Activated T-helper 1 cell treated with Interleukin-2 at 50 U/mL for 16 hours (primary cell): Measurements from ENCODE around the gene NEAT1.

Experiments
- DNase-seq: peaks from one replicate; pipeline ENCODE4 v3.0.0-alpha.2; 2020; ENCODE audit warnings: low read depth

The NEAT1 gene

DNA sequence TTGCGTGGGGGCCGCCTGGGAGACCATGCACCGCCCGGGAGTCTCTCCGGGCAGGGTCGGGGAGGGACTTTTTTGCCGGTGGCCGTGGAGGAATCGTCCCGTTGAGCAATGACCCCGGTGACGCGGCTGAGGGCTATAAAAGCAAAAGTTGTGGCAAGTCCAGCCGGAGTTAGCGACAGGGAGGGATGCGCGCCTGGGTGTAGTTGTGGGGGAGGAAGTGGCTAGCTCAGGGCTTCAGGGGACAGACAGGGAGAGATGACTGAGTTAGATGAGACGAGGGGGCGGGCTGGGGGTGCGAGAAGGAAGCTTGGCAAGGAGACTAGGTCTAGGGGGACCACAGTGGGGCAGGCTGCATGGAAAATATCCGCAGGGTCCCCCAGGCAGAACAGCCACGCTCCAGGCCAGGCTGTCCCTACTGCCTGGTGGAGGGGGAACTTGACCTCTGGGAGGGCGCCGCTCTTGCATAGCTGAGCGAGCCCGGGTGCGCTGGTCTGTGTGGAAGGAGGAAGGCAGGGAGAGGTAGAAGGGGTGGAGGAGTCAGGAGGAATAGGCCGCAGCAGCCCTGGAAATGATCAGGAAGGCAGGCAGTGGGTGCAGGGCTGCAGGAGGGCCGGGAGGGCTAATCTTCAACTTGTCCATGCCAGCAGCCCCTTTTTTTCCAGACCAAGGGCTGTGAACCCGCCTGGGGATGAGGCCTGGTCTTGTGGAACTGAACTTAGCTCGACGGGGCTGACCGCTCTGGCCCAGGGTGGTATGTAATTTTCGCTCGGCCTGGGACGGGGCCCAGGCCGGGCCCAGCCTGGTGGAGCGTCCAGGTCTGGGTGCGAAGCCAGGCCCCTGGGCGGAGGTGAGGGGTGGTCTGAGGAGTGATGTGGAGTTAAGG, at the start of gene NEAT1:
TSS of gene NEAT1 (plus strand) at position 166 of the 883 bp plus-strand sequence.
- DNase-seq: peak; percentile 85

DNA sequence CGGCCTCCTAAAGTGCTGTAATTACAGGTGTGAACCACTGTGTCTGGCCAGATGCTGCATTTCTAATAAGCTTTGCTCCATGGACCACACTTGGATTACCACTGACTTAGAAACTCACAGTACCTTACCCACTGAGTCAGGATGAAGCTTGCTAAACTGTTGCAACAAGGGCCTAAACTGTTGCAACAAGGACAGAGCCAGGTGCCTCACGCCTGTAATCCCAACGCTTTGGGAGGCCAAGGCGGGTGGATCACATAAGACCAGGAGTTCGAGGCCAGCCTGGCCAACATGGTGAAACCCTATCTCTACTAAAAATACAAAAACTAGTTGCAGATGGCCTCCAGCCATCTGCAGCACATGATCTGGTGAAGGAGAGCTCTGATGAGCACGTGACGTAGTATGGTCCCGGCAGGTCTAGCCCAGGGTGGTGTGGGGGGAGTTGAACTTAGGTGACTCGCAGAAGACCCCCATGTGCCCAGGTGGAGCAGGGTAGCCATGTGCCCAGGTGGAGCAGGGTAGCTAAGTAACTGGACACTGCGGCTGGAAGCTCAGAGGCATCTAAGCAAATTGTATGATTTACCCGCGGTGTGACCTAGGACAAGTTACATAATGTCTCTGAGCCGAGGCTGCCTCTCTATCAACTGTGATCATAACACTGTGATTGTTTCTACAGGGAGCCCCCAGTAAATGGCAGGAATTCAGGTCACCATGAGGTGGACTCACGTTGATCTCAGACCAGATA, 48.6 kb upstream of the NEAT1 start:
- DNase-seq: no peak

DNA sequence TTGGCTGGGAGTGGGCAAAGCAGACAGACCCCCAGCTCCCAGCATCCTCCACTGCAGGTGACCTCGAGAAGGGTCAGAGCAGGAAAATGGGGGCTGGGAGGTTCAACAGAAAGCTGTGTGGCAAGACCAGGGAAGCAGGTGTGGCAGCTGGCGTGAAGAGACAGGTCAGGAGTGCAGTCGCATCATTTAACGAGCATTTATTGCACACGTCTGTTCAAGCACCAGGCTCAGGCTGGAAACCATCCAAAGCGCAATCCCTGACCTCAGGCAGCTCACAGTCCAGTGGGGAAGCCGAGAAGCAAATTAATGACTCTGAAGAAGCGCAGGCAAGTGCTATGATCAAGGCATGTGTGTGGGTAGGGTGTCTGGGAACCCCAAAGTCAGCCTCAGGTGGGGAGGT, 47.6 kb upstream of the NEAT1 start:
- DNase-seq: no peak

DNA sequence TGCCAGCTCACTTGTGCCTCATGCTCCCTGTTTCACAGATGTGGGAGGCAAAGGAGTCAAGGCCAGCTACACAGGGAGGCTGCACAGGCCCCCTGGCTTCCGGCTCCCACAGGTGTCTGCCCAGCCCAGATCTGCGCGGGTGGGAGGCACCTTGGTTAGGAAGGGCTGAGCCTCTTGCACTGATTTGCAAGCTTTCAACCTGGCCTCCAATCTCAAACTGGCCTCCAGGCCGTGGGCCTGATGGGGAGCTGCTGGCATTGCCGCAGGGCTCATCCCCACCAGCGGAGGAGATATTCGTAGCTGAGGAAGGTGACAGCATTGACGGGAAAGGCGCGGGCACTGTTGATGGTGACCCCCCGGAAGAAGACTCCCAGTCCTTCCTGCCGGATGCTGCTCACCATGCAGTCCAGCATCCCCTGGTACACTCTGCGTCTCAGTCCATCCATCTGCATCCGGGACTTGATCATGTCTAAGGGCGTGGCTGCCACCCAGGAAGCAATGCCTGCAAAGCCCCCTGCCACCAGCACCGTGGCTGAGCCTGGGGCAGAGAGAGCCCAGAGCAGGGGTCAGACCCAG, 46.4 kb upstream of the NEAT1 start:
- no peak for DNase-seq

DNA sequence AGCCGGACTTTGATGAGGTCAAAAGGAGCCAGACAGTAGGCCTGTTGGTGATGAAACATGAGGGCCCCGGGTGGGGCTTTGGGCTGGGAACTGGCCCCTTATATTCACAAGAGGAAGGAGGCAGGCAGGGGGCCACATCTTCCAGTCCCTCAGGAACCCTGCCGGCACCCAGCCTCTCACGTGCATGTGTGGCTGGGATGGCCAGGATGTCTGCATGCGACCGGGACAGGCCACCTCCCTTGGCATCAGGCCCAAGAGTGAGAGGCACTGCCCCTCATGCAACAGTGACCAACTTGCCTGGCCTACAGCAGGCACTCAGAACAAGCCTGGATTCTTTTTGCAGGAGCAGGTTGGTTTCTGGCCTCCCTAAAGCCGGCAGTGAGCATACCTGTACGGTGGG, 45.6 kb upstream of the NEAT1 start:
- no peak for DNase-seq

DNA sequence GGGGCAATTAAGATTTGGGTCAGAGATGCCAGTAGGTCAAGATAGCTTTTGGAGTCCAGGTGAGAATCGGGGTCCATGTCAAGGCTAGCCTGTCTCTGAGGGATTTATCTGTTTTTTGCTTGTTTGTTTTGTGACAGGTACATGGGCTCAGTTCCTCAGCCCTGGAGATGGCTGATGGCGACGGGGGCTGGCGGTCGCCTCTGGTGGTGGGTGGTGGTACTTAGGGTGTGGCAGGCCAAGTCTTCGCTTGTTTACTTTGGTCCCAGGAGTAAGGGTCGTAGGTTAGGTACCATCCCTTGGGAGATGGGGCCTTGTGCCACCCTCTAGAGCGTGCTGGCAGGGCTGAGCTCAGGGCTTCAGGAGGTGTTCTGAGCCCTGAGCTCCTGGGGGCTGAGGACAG, 44.8 kb upstream of the NEAT1 start:
- no peak for DNase-seq

DNA sequence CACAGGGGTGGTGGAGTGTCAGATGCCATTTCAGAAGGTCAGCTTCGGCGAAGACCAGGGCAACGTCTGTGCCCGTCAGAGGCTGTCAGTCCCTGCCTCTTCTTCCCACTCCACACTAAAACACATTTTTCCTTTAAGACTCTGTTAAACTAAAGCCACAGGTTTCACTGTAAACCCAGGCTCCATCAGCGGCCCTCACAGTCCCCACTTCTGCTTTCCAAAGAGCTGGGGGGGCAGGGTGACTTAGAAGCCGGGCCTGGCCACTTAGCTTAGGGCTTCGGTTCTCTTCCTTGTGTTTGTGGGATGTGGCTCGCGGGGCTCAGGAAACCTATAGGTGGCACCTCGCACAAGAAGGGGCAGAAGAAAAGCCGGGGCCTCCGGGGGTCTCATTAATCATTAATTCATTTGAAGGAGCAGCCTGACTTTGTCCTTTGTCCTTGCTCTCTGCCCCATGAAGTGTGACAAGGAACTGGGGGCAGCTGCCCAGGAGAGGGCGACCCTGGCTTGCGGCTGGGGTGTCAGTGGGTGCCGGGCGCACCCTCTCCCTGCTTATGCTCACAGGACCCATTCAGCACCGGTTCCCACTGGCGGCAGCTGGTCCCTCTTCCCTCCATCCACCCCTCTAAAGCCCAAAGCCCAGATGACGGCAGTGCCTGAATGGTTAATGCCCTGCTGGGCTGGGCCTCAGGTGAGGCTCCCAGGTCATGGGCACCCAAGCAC, 44.2 kb upstream of the NEAT1 start:
- no peak for DNase-seq

DNA sequence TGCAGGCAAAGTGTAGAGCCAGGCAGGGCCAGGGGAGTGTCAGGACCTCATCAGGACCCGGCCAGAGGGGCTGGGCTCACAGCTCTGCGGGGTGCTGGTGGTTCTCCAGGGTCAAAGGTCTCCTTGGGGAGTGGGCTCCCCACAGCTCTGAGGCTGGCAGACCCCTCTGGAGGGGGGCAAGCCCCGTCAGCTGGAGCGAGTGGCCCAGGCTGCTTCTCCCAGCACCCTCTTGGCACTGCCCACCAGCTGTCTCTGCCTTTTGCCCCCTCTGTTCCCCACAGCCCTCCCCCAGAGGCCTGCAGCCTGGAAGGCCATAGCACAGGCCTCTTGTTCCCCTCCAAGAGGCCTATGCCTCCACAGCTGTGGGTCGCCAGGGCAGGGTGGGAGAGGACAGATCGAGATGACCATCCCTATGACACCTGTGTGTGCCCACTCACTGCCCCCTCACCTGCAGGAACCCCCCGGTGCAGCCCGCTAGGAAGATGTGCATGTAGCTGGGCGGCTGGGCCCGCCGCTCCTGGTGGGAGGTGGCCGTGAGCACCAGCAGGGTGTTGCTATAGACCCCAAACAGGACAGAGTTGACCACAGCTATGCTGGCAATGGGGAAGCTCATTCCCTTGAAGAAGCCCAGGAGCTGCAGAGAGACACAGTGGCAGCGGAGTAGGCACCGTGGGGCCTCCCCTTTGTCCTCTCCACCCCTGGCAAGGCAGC, 43.5 kb upstream of the NEAT1 start:
- no peak for DNase-seq

DNA sequence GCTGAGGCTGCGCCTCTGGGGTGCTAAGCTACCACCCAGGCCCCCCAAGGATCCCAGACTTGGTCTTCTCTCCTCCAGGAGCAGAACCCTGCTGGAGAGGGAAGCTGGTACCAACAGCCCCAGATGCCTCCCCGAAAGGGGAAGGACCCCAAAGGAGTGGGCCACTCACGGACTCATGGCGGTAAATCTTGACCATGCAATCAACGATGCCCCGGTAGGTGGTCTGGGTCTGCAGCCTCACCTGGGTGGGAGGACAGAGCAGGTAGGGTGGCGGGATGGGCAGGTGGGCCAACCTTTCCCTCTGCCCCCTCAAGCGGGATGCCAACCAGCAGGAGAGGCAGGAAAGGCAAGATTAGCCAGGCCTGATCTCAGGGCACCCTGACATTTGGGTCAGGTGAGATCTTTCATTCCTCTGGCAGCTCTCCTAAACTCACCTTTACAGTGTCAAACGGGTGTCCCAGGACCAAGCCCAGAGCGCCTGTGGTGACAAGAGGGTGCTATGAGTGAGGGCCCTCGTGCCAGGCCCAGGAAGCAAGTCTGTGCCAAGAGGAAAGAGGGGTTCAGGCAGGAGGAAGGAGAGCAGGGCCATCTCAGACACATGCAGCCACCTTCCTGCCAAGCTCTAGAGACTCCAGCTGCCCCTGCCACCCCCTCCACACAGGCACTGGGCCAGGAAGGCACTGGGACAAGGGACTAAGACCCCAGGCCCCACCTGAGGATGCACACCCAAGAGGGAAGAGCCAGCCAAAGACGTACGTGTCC, 42.7 kb upstream of the NEAT1 start:
- DNase-seq: no peak

DNA sequence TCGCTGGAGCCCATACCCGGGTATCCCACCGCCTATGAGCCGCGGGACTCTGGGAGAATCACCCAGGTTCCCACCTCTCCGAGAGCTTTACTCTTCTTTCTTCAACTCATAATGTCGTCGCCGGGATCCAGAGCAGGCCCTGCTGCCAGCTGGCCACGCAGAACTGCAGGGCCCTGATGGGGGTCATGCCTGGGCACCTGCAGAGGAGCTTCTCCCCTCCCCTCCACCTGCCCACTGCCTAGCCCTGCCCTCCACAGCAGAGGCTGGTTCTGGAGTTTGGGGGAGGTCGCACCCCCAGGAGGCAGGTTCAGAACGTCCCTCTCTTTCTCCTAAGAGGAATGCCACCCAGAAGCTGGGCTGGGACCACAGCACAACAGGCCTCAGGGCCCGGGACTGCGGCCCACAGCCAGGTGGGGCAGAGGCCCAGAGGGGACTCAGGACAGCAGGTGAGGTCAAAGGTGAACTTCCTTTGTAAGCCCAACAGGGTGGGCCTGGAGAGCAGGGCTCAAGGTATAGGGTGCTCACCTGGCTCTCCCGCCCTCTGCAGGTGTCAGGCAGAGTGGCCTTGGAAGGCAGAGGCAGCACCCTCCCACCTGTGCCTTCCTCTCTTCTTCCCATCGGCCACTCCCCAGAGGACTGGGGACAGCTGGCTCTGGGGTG, 42.0 kb upstream of the NEAT1 start:
- no peak for DNase-seq

DNA sequence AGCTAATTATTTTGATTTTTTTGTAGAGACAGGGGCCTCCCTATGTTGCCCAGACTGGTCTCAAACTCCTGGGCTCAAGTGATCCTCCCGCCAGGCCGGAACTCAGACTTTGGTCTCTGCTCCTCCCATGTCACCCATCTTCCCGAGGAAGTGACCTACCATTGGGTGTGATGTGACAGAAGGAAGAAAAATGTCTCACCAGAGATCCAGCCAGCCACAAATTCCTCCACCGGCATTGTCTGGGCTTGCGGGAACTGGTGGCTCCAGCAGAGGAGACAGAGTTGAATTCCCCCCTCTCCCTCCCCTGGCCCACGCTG, 40.9 kb upstream of the NEAT1 start:
- no peak for DNase-seq

DNA sequence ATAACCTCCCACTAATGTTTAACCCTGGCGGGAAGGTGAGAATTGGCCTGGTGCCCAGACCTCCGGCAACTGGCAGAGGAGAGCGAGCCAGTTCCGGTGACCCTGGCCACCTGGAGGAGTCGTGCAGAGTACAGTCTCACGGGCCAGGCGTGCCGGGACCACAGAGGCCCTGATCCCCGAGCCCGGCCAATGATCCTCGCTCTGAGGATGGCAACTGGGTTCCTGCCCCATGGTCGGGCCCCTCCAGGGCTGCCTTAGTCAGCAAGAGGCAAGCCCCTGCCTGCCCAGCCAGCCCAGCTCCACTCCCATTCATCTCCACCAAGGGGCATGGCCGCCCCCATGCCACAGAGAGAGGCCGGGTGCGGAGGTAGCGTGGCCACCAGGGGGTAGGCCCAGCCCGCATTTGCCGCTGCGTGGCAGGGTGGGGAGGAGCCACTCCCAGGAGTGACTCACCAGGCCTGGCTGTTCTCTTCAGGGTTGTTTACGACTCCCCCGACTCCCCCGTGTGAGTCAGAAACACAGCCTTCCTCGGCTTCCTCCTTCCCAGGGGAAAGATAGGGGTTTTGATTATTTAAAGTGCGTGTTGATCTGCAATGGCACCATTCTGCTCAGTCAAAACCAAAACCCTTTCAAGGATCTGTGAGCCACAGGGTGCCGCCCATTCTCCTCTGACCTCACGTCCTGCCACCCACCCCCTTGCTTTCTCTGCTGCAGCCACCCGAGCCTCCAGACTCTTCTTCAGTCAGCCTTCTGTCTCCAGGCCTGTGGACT, 40.4 kb upstream of the NEAT1 start, which contains the start of gene SLC25A45:
TSS of gene SLC25A45 (minus strand) at position 614 of the 771 bp plus-strand sequence. CDS start 695 bp downstream, outside the sequence.
- DNase-seq: peak; percentile 91

DNA sequence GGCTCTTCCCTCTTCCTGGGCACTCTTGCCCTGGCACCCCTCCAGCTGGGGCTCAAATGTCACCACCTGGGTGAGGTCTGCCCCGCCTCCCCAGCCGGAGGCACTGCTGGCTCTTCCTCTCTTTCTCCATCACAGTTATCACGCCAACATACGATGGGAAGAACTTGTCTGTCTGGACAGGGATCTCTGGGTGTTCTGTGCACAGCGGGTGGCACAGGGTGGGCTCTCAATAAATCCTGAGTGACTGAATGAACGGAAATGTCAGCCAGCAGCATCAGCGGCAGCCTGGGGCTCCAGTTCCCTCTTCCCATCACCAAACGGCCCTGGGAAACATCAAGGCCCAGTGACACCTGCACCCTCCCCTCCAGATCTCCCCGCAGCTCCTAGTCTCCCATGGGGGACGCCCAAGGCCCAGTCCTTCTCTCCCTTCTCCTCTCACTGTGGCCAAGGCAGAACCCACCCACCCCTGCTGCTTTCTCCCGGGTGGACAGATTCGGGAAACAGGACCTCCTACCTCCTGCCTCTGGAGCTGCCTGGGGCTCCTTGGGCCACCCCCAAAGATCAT, 39.7 kb upstream of the NEAT1 start:
- DNase-seq: no peak

DNA sequence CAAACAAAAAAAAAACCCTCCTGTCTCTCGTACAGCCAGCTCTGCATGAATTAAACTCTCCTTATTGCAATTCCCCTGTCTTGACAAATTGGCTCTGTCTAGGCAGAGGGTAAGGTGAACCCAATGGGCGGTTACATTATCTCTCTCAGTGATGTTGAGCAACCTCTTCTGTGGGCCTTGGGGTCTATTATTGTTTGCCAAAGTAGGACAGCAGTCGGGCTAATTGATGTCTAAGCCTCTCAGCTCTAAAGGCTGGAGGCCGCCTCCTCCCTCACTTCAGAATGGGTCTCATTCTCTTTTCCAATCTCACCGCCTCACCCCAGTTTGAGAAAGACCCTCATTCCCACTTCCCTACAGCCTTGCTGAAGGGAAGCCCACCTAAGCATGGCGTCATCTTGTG, 38.8 kb upstream of the NEAT1 start:
- no peak for DNase-seq

DNA sequence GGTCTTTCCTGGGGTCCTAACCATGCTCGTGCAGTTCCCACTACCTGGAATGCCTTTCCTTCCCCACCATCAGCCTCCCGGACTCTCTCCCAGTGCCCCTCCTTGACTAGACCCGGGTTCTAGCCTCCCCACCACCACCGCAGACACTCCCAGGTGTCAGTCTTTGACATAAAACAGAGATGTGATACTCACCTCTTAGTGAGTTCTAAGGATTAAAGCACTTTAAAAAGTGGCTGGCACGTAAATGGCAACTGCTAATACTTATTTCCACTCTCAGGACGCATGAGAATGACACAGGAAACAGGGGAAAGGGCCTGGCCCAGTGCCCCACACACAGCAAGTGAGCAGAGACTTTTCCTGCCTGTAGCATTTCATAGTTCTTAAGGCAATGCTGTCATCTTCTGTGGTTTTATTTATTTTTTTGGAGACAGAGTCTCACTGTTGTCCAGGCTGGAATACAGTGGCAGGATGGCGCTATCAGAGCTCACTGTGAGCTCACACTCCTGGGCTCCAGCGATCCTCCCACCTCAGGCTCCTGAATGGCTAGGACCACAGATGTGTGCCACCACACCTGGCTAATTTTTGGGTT, 38.2 kb upstream of the NEAT1 start:
- DNase-seq: no peak

DNA sequence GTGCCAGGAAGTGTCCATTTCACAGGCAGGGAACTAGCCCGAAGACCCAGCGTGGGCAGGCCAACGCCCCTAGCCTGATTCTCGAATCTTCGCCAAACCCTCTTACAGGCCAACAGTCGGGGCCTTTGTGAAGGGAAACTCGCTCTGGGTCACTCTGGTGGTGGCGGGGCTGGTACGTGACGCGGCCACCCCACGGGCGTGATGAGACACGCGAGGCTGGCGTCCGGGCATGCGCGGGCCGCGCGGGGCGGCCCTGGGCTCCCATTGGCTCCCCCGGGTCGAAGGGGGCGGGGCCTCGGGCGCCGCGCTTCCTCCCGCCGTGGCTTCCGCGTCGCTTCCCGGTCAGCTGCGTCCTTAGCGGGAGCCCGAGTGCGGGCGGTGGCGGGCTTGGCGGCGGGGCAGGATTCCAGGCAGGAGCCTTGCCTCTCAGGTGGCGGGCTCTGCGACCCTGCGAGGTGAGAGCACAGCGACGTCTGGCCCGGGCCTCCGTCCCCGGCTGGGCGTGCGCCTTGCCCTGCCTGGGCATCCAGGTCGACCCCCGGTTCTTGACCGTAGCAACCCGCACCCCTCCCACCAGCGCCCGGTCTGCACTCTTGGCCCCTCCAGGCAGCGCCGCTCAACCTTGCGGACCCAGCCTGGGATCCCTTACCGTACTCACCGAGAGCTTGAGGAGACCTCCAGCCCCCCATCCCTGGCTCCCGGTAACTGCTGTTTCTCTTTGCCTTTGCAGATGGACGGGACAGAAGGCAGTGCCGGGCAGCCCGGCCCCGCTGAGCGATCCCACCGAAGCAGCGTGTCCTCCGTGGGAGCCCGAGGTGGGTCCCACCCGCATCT, 36.1 kb upstream of the NEAT1 start, which contains the start of gene FRMD8:
TSS of gene FRMD8 (plus strand) at position 331 of the 834 bp plus-strand sequence. CDS start at position 731, 400 bp downstream.
- peak; percentile 87 for DNase-seq

DNA sequence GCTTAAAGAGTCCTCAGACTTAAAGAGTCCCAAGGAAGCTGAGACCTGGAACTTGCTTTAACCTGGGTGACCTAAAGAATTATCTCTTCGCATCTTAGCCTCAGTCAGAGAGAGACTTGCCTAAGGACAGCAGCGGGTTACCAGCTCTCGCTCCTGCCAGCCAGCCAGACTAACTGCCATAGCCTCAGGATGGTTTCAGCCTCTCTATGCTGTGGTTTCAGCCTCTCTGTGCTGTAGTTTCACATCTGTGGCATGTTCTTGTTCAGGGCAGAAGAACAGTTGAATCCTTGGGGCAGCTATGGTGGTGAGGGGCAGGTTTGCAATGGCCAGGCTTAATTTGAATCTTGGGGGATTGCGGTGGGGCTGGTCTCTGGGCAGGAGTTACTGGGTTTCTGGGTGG, 33.9 kb upstream of the NEAT1 start:
- DNase-seq: no peak
